ENCODE measurements around the gene MCF2L. TPM values are rescaled to one million over a fixed set of nuclear protein-coding genes. Genes with fewer than 3 reads are reported as not detected.

The MCF2L gene
- total RNA-seq, 1 experiment from 2014 or later: not detected

DNA sequence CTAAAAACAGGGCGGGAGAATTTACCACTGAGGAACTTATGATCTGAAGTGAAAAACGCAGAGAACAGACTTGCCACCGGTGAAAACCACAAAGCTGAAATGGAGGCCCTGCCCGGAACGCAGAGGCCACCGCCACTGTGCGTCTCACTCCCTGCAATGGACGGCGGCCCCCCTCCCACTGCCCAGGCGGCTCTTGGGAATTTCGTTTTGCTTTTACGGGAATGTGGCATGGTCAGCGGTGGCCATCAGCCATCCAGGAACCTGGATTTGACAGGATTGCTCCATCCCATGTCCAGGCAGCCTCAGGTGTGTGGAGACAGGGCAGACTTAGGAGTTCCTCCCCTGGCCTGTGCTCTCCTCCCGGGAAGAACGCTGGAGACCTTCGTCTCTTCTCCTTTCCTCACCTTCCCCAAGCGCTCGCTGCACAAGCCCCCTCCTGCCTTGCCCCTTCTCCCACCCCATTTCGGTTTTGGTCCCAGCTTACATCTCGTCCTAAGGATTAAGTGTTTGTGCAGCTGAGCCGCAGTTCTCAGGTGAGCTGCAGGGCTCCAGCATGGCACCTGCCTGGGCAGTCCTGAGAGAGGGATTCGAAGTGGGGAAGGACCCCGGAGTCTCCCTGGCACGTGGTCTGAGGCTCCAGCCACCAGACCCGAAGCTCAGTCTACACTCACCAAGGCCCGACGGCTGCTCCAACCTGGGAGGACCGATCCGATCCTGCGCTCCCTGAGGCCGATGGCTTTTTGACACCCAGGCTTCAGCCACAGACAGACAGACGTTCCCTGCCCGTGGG lies 49.9 kb downstream of the MCF2L start:
- TF ChIP-seq, protein P1, sequence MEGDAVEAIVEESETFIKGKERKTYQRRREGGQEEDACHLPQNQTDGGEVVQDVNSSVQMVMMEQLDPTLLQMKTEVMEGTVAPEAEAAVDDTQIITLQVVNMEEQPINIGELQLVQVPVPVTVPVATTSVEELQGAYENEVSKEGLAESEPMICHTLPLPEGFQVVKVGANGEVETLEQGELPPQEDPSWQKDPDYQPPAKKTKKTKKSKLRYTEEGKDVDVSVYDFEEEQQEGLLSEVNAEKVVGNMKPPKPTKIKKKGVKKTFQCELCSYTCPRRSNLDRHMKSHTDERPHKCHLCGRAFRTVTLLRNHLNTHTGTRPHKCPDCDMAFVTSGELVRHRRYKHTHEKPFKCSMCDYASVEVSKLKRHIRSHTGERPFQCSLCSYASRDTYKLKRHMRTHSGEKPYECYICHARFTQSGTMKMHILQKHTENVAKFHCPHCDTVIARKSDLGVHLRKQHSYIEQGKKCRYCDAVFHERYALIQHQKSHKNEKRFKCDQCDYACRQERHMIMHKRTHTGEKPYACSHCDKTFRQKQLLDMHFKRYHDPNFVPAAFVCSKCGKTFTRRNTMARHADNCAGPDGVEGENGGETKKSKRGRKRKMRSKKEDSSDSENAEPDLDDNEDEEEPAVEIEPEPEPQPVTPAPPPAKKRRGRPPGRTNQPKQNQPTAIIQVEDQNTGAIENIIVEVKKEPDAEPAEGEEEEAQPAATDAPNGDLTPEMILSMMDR (IDR thresholded peaks at IDR 0.05; ENCODE audit: unreplicated experiment): no peak
- POLR2A ChIA-PET: no interaction called here
- Mint-ChIP-seq H3K27me3 (ENCODE audit: insufficient read depth, unreplicated experiment) (no peaks in the 10 kb centered on the region), H3K4me3 (ENCODE audit: unreplicated experiment) (no peak overlapping the region), H3K27ac (ENCODE audit: low read depth, unreplicated experiment) (no peak overlapping the region), H3K9me3 (ENCODE audit: unreplicated experiment) (no peaks in the 10 kb centered on the region), H3K4me1 (ENCODE audit: insufficient read depth, unreplicated experiment) (no peaks in the 10 kb centered on the region), H3K36me3 (ENCODE audit: insufficient read depth, unreplicated experiment) (no peaks in the 10 kb centered on the region)
- no TSS peak for BruUV-seq (replicated peaks)
- intact Hi-C loops (cut with micrococcal nuclease): no loop called here
- DNase-seq (ENCODE audit: unreplicated experiment): no peak
- CTCF ChIA-PET: interaction anchor here (1.3 kb wide), 1 partner anchor 10 kb away, joined by 6 read pairs; no protein-coding TSS in a partner anchor

DNA sequence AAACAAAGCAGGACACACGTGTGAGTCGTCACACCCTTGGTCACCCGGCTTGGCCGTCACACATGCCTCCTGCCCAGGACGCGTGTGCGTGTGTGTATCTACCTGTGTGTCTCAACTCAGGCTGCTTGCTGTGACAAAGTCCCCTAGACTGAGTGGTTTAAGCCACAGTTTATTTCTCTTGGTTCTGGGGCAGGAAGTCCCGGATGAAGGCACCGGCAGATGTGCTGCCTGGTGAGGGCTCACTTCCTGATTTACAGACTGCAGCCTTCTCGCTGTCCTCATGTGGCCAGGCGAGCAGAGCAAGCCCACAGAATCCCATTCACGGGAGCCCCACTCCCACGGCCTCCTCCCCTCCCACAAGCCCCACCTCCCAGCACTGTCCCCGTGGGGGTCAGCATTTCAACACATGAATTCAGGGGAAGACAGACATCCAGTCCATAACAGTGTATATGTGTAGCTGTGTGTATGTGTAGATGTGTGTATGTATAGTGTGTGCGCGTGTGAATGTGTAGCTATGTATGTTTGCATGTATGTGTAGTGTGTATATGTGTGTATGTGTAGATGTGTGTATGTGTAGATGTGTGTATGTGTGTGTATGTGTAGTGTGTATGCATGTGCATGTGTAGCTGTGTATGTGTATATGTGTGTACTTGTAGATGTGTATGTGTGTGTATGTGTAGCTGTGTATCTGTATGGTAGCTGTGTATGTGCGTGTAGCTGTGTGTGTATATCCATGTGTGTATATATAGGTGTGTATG lies 51.5 kb downstream of the MCF2L start:
- CTCF ChIA-PET: interaction anchor here (0.5 to 0.6 kb wide), 2 partner anchors 242 to 304 kb away, joined by 3 to 4 read pairs; no protein-coding TSS in a partner anchor
- H3K27me3 Mint-ChIP-seq (ENCODE audit: insufficient read depth, unreplicated experiment): peaks cover 11% of the 10 kb centered on the region
- no peak for DNase-seq (ENCODE audit: unreplicated experiment)
- no peaks in the 10 kb centered on the region for H3K36me3 Mint-ChIP-seq (ENCODE audit: insufficient read depth, unreplicated experiment)
- intact Hi-C loops (cut with micrococcal nuclease): no loop called here
- POLR2A ChIA-PET: no interaction called here
- TF ChIP-seq, protein P1 (IDR thresholded peaks at IDR 0.05; ENCODE audit: unreplicated experiment): no peak
- no peak overlapping the region for H3K4me3 Mint-ChIP-seq (ENCODE audit: unreplicated experiment)
- H3K9me3 Mint-ChIP-seq (ENCODE audit: unreplicated experiment): no peaks in the 10 kb centered on the region
- no peaks in the 10 kb centered on the region for H3K4me1 Mint-ChIP-seq (ENCODE audit: insufficient read depth, unreplicated experiment)
- H3K27ac Mint-ChIP-seq (ENCODE audit: low read depth, unreplicated experiment): no peak overlapping the region
- no TSS peak for BruUV-seq (replicated peaks)

DNA sequence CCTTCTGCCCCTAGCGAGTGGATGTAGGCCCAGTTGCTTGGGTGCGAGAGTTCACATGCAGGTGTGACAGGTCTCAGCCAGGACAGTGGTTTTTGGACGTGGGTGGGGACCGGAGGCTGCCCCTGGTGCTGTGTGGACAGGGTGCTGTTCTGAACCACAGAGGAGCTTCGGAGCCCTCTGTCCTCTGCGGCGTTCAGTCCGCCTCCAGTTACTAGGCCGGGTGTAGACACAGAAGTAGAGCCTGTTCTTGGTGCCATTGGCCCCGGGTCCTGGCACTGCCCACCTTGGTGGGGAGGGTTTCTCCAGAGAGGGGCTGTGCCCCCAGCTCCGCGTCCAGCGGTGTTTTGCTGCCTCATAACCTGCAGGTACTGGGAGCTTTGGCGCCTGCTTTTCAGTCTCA lies 52.4 kb downstream of the MCF2L start:
- H3K4me3 Mint-ChIP-seq (ENCODE audit: unreplicated experiment): no peak overlapping the region
- H3K36me3 Mint-ChIP-seq (ENCODE audit: insufficient read depth, unreplicated experiment): no peaks in the 10 kb centered on the region
- no peaks in the 10 kb centered on the region for H3K9me3 Mint-ChIP-seq (ENCODE audit: unreplicated experiment)
- DNase-seq (ENCODE audit: unreplicated experiment): no peak
- no peaks in the 10 kb centered on the region for H3K4me1 Mint-ChIP-seq (ENCODE audit: insufficient read depth, unreplicated experiment)
- intact Hi-C loops (cut with micrococcal nuclease): no loop called here
- peaks cover 16% of the 10 kb centered on the region for H3K27me3 Mint-ChIP-seq (ENCODE audit: insufficient read depth, unreplicated experiment)
- ChIA-PET POLR2A (no interaction called here), CTCF (interaction anchor here (0.6 to 0.7 kb wide), 2 partner anchors 132 to 241 kb away, joined by 3 to 4 read pairs; no protein-coding TSS in a partner anchor)
- no peak overlapping the region for H3K27ac Mint-ChIP-seq (ENCODE audit: low read depth, unreplicated experiment)
- TF ChIP-seq, protein P1 (IDR thresholded peaks at IDR 0.05; ENCODE audit: unreplicated experiment): no peak
- no TSS peak for BruUV-seq (replicated peaks)

DNA sequence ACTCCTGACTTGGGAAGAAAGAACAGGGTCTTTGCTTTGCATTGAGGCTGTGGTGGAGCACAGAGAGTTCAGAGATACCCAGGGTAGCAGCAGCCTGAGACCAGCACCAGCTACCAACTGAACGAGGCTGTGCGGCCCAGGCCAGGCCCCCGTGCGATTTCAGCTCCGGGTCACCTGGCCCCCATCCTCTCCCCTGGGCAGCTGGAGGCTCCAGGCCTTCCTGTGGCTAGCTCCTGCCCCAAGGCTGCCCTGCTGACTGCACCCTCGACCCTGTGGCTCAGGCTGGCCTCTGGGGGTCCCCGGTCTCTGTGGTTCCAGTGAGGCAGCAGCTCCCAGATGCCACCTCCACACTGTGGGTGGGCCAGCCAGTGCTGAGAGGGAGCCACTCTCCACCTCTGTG lies 52.8 kb downstream of the MCF2L start:
- TF ChIP-seq, protein P1 (IDR thresholded peaks at IDR 0.05; ENCODE audit: unreplicated experiment): no peak
- no peak for DNase-seq (ENCODE audit: unreplicated experiment)
- ChIA-PET CTCF (interaction anchor here (0.7 to 1.2 kb wide), 2 partner anchors 9 to 132 kb away, joined by 3 read pairs; no protein-coding TSS in a partner anchor), POLR2A (no interaction called here)
- BruUV-seq (replicated peaks): no TSS peak
- Mint-ChIP-seq H3K27me3 (ENCODE audit: insufficient read depth, unreplicated experiment) (peaks cover 21% of the 10 kb centered on the region), H3K4me3 (ENCODE audit: unreplicated experiment) (no peak overlapping the region), H3K9me3 (ENCODE audit: unreplicated experiment) (no peaks in the 10 kb centered on the region), H3K27ac (ENCODE audit: low read depth, unreplicated experiment) (no peak overlapping the region), H3K4me1 (ENCODE audit: insufficient read depth, unreplicated experiment) (no peaks in the 10 kb centered on the region), H3K36me3 (ENCODE audit: insufficient read depth, unreplicated experiment) (no peaks in the 10 kb centered on the region)
- intact Hi-C loops (cut with micrococcal nuclease): no loop called here
